ENCODE data around the gene MRGPRD. TPM values are rescaled to one million over a fixed set of nuclear protein-coding genes. Genes with fewer than 3 reads are reported as not detected.

Gene MRGPRD
- total RNA-seq, 1 experiment from 2014 or later: not detected

DNA sequence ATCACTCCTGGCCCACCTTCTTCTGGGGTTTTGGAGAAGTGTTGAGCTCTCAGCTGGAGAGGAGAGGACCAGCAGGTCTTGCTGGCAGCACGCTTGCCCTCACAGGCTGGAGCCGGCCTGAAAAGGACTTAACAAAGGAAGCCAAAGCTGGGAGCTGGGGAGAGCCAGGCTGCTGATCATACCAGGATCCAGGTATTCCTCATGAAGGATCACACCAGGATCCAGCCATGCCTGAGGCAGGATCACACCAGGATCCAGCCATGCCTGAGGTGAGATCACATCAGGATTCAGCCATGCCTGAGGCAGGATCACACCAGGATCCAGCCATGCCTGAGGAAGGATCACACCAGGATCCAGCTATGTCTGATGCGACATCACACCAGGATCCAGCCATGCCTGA is 17.0 kb downstream of the MRGPRD start:
- Histone ChIP-seq H3K79me2 (ENCODE audit: insufficient read depth, low read length) (no peaks in the 10 kb centered on the region), H3K4me3 (replicated peaks in 1 of 2; ENCODE audit: low read depth in 1 of 2, low read length in 2 of 2) (no peak overlapping the region), H3K27me3 (ENCODE audit: insufficient read depth, low read length) (no peaks in the 10 kb centered on the region), H2AFZ (ENCODE audit: low read depth, low read length, poor library complexity, severe bottlenecking) (no peak overlapping the region), H3K9ac (ENCODE audit: low read length) (no peak overlapping the region), H3K4me2 (ENCODE audit: low read length) (no peak overlapping the region), H4K20me1 (ENCODE audit: insufficient read depth) (no peaks in the 10 kb centered on the region), H3K27ac (ENCODE audit: low read depth, low read length) (no peak overlapping the region), H3K9me3 (ENCODE audit: control insufficient read depth in 1 of 2, insufficient read depth in 1 of 2, low read depth in 1 of 2, low read length in 2 of 2) (peaks cover 0 to 3% of the 10 kb centered on the region in 2 experiments; a peak in 1 of 4 replicates), H3K4me1 (ENCODE audit: control insufficient read depth in 1 of 2, insufficient read depth in 2 of 2, low read length in 2 of 2) (no peaks in the 10 kb centered on the region), H3K9me2 (ENCODE audit: insufficient read depth) (no peaks in the 10 kb centered on the region), H3K36me3 (ENCODE audit: control insufficient read depth in 1 of 2, insufficient read depth in 2 of 2, low read length in 2 of 2) (no peaks in the 10 kb centered on the region)
- ATAC-seq (no peak), DNase-seq (ENCODE audit: low read depth, low spot score) (no peak)
- ChIA-PET RAD21 (ENCODE audit: low non-redundant PET in 1 of 2, low total read pairs in 2 of 2, uncharacterized antibody in 2 of 2, unreplicated experiment in 2 of 2) (no interaction called here), CTCF (no interaction called here), POLR2A (no interaction called here)
- no TSS peak for BruUV-seq (replicated peaks)
- intact Hi-C loops (cut with micrococcal nuclease): no loop called here
- TF ChIP-seq ZNF274 (IDR thresholded peaks at IDR 0.05; ENCODE audit: low read depth, low read length) (no peak), EGR1 (IDR thresholded peaks at IDR 0.05; ENCODE audit: low read depth) (no peak), SRF (IDR thresholded peaks at IDR 0.05; ENCODE audit: low read depth) (no peak), SIN3A (IDR thresholded peaks at IDR 0.05; ENCODE audit: low read depth) (no peak), EZH2phosphoT487 (IDR thresholded peaks at IDR 0.05; ENCODE audit: borderline replicate concordance) (no peak), EZH2 (IDR thresholded peaks at IDR 0.05) (no peak), CBX3 (IDR thresholded peaks at IDR 0.05; ENCODE audit: low read depth) (no peak), ZFX (IDR thresholded peaks at IDR 0.05) (no peak), JUND (IDR thresholded peaks at IDR 0.05) (no peak), FOSL1 (IDR thresholded peaks at IDR 0.05; ENCODE audit: low read depth) (no peak), POLR2A (IDR thresholded peaks at IDR 0.05; ENCODE audit: borderline replicate concordance, extremely low read depth, insufficient read depth, insufficient read length) (no peak), RAD21 (IDR thresholded peaks at IDR 0.05; ENCODE audit: low read depth) (no peak), TCF7L2 (IDR thresholded peaks at IDR 0.05; ENCODE audit: borderline replicate concordance, extremely low read depth, insufficient read depth, insufficient read length) (no peak), CEBPB (IDR thresholded peaks at IDR 0.05; ENCODE audit: low read depth) (no peak), POLR2AphosphoS5 (IDR thresholded peaks at IDR 0.05; ENCODE audit: low read depth, low read length) (no peak)
- TF ChIP-seq, protein P1, sequence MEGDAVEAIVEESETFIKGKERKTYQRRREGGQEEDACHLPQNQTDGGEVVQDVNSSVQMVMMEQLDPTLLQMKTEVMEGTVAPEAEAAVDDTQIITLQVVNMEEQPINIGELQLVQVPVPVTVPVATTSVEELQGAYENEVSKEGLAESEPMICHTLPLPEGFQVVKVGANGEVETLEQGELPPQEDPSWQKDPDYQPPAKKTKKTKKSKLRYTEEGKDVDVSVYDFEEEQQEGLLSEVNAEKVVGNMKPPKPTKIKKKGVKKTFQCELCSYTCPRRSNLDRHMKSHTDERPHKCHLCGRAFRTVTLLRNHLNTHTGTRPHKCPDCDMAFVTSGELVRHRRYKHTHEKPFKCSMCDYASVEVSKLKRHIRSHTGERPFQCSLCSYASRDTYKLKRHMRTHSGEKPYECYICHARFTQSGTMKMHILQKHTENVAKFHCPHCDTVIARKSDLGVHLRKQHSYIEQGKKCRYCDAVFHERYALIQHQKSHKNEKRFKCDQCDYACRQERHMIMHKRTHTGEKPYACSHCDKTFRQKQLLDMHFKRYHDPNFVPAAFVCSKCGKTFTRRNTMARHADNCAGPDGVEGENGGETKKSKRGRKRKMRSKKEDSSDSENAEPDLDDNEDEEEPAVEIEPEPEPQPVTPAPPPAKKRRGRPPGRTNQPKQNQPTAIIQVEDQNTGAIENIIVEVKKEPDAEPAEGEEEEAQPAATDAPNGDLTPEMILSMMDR (IDR thresholded peaks at IDR 0.05 in 2 of 3, conservative IDR thresholded peaks at IDR 0.05 in 1 of 3; ENCODE audit: borderline replicate concordance in 1 of 3, insufficient read depth in 1 of 3, low read depth in 2 of 3, low read length in 2 of 3): no peak
- TF ChIP-seq, protein P2, sequence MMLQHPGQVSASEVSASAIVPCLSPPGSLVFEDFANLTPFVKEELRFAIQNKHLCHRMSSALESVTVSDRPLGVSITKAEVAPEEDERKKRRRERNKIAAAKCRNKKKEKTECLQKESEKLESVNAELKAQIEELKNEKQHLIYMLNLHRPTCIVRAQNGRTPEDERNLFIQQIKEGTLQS (IDR thresholded peaks at IDR 0.05): no peak
- TF ChIP-seq, protein P3, sequence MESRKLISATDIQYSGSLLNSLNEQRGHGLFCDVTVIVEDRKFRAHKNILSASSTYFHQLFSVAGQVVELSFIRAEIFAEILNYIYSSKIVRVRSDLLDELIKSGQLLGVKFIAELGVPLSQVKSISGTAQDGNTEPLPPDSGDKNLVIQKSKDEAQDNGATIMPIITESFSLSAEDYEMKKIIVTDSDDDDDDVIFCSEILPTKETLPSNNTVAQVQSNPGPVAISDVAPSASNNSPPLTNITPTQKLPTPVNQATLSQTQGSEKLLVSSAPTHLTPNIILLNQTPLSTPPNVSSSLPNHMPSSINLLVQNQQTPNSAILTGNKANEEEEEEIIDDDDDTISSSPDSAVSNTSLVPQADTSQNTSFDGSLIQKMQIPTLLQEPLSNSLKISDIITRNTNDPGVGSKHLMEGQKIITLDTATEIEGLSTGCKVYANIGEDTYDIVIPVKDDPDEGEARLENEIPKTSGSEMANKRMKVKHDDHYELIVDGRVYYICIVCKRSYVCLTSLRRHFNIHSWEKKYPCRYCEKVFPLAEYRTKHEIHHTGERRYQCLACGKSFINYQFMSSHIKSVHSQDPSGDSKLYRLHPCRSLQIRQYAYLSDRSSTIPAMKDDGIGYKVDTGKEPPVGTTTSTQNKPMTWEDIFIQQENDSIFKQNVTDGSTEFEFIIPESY (IDR thresholded peaks at IDR 0.05; ENCODE audit: extremely low read depth, insufficient replicate concordance, low read length): no peak
- TF ChIP-seq, protein P4, sequence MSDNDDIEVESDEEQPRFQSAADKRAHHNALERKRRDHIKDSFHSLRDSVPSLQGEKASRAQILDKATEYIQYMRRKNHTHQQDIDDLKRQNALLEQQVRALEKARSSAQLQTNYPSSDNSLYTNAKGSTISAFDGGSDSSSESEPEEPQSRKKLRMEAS (IDR thresholded peaks at IDR 0.05): no peak

All from HCT116 (cell line).